NB4 (cell line): ENCODE measurements around the gene ITGA2B.

ENCODE experiments used
- CTCF ChIP-seq: IDR thresholded peaks from one replicate; pipeline ENCODE4 v1.5.1; 2012; ENCODE audit warnings: low read depth, low read length
- POLR2A ChIP-seq: IDR thresholded peaks from 2 replicates; pipeline ENCODE4 v1.6.1; 2011; ENCODE audit warnings: mild to moderate bottlenecking; ENCODE audit not compliant: insufficient read length; ENCODE audit errors: extremely low read depth

- TF ChIP-seq CTCF = no peak
- TF ChIP-seq POLR2A = peak; percentile 23
These were observed at the start of gene ITGA2B for GRCh38 chr17:44389281-44389680.
